ENCODE data around the gene DZIP1. TPM values are rescaled to one million over a fixed set of nuclear protein-coding genes. Genes with fewer than 3 reads are reported as not detected.
"Not testable (repeated sequence)": the region's sequence is repeated elsewhere in the genome, so short reads cannot be mapped to it uniquely, and the experiment has no call there.

DZIP1 gene
- total RNA-seq, 1 experiment from 2014 or later, result 0.17 TPM

- TF ChIP-seq CTCF (IDR thresholded peaks at IDR 0.05 in 2 of 3, conservative IDR thresholded peaks at IDR 0.05 in 1 of 3; ENCODE audit: borderline replicate concordance in 1 of 3, insufficient read depth in 1 of 3, low read depth in 2 of 3, low read length in 2 of 3) (no peak), EZH2 (IDR thresholded peaks at IDR 0.05) (no peak), TCF7L2 (IDR thresholded peaks at IDR 0.05; ENCODE audit: borderline replicate concordance, extremely low read depth, insufficient read depth, insufficient read length) (no peak), SRF (IDR thresholded peaks at IDR 0.05; ENCODE audit: low read depth) (no peak), EGR1 (IDR thresholded peaks at IDR 0.05; ENCODE audit: low read depth) (no peak), EZH2phosphoT487 (IDR thresholded peaks at IDR 0.05; ENCODE audit: borderline replicate concordance) (no peak), JUND (IDR thresholded peaks at IDR 0.05) (no peak)
Observed at GRCh38 chr13:95568131-95568530, 76.4 kb downstream of the DZIP1 start (continued).

GRCh38 chr13:95565758-95566157 is 78.7 kb downstream of the DZIP1 start:
- H3K9me2 ChIP-seq (ENCODE audit: insufficient read depth); H3K4me2 ChIP-seq (ENCODE audit: low read length); RAD21 ChIA-PET (ENCODE audit: low non-redundant PET in 1 of 2, low total read pairs in 2 of 2, uncharacterized antibody in 2 of 2, unreplicated experiment in 2 of 2); DNase-seq (ENCODE audit: low read depth, low spot score); H3K9ac ChIP-seq (ENCODE audit: low read length); H2AFZ ChIP-seq (ENCODE audit: low read depth, low read length, poor library complexity, severe bottlenecking); H3K27ac ChIP-seq (ENCODE audit: low read depth, low read length); POLR2A ChIA-PET; ATAC-seq; H3K9me3 ChIP-seq (ENCODE audit: control insufficient read depth in 1 of 2, insufficient read depth in 1 of 2, low read depth in 1 of 2, low read length in 2 of 2); H3K27me3 ChIP-seq (ENCODE audit: insufficient read depth, low read length); H3K79me2 ChIP-seq (ENCODE audit: insufficient read depth, low read length); CTCF ChIA-PET; H3K36me3 ChIP-seq (ENCODE audit: control insufficient read depth in 1 of 2, insufficient read depth in 2 of 2, low read length in 2 of 2); H4K20me1 ChIP-seq (ENCODE audit: insufficient read depth); H3K4me1 ChIP-seq (ENCODE audit: control insufficient read depth in 1 of 2, insufficient read depth in 2 of 2, low read length in 2 of 2); BruUV-seq (replicated peaks); intact Hi-C loops (cut with micrococcal nuclease); H3K4me3 ChIP-seq (replicated peaks in 1 of 2; ENCODE audit: low read depth in 1 of 2, low read length in 2 of 2): not testable (repeated sequence)

Measured in HCT116 (cell line).